H1 (cell line): ENCODE data around the gene XPO6. TPM values are rescaled to one million over a fixed set of nuclear protein-coding genes. Genes with fewer than 3 reads are reported as not detected.

ENCODE experiments used
- CHD7 ChIP-seq: fragments of 300-600 bp; sonication (generic); IDR thresholded peaks from 2 replicates; pipeline ENCODE4 v1.7.1; 2012; ENCODE audit warnings: low read length, moderate library complexity, mild to moderate bottlenecking, inconsistent platforms; ENCODE audit not compliant: insufficient replicate concordance
- EGR1 ChIP-seq: IDR thresholded peaks from 2 replicates; pipeline ENCODE4 v1.6.1; 2011; ENCODE audit warnings: low read depth, low read length, borderline replicate concordance
- JUND ChIP-seq: IDR thresholded peaks from 2 replicates; pipeline ENCODE4 v1.6.1; 2011; ENCODE audit warnings: mild to moderate bottlenecking, improper control_type of control experiment, low read length
- polyA plus RNA-seq, 7 experiments: library from polyadenylated mRNA; depleted of rRNA in 3 of 7; stranded (reverse) in 5 of 7; unstranded in 2 of 7; fragments of >200 nt in 5 of 7; fragments of 200-250 nt in 2 of 7; gene quantifications; 1 replicate in 5 of 7; 2 replicates in 1 of 7; 4 replicates in 1 of 7; pipeline versions ENCODE4 v1.2.1 to v1.2.3, GENCODE V29; 2011 to 2013; ENCODE audit warnings: missing spikeins in 2 of 7, mixed read lengths in 2 of 7
- total RNA-seq: library from RNA; stranded (reverse); fragmentation: NEBNext Ultra II Directional; extraction: Animal tissue kit (Norgen Biotek cat#: 25700); gene quantifications from 2 replicates; pipeline ENCODE4 v1.2.1, GENCODE V29; 2021

The XPO6 gene
- total and polyA plus RNA-seq, 2 of the 8 experiments (the other 6 are each of a cell fraction or from before 2014, with no cell fraction given): 152 to 254 TPM

GRCh38 chr16:28181515-28181914 lies 30.2 kb downstream of the XPO6 start (continued):
- no peak for TF ChIP-seq CHD7
- TF ChIP-seq JUND: 0 out of 2 replicates have a peak, but pooled peaks have one; percentile 54
- no peak for TF ChIP-seq EGR1
